Panc1 (cell line): Measurements from ENCODE around the gene HOXD3. TPM values are rescaled to one million over a fixed set of nuclear protein-coding genes. Genes with fewer than 3 reads are reported as not detected.

Source experiments
- ATAC-seq: fragments of 200-7000 bp; cut with Tn5 transposase; 2 replicates; pipeline ENCODE4 v1.9.1; 2020; ENCODE audit warnings: mild to moderate bottlenecking, moderate library complexity
- BruUV-seq: library from RNA; stranded (reverse); fragments of 400-500 nt; replicated peaks from 2 replicates; lab custom pipeline; 2021; lab: Mats Ljungman, UMichigan
- CTCF ChIA-PET: fragments of 300-600 bp; sonication (Branson Sonifier 250); formaldehyde crosslinking; loops from one replicate; lab custom pipeline; 2022; ENCODE audit warnings: antibody characterized with exemption; lab: Charles Lee
- POLR2A ChIA-PET: fragments of 300-600 bp; sonication (Branson Sonifier 250); formaldehyde crosslinking; loops from one replicate; lab custom pipeline; 2022; ENCODE audit warnings: antibody characterized with exemption; lab: Charles Lee
- DNase-seq: peaks from one replicate; pipeline ENCODE4 v3.0.0-alpha.2; 2010; ENCODE audit warnings: low read depth, low spot score
- H3K27ac ChIP-seq: 2 replicates; pipeline ENCODE4 v1.5.1; 2011; ENCODE audit warnings: mild to moderate bottlenecking, low read length, inconsistent platforms
- H3K27me3 ChIP-seq: fragments of 200-500 bp; sonication (Bioruptor generic); 2 replicates; pipeline ENCODE4 v1.6.0; 2014; ENCODE audit warnings: low read length, inconsistent platforms; ENCODE audit not compliant: control insufficient read depth, insufficient read depth
- H3K36me3 ChIP-seq: fragments of 200-500 bp; sonication (Bioruptor generic); 2 replicates; pipeline ENCODE4 v1.5.1; 2014; ENCODE audit warnings: inconsistent platforms, mild to moderate bottlenecking, low read length, moderate library complexity; ENCODE audit not compliant: control insufficient read depth, insufficient read depth
- H3K4me1 ChIP-seq: 2 replicates; pipeline ENCODE4 v1.5.1; 2011; ENCODE audit warnings: inconsistent platforms, mild to moderate bottlenecking, low read length, moderate library complexity; ENCODE audit not compliant: control insufficient read depth, insufficient read depth
- H3K4me3 ChIP-seq, 2 experiments: 2 replicates each; pipeline ENCODE4 v1.5.1; 2011 to 2012; ENCODE audit warnings: low read depth in 2 of 2, low read length in 2 of 2, mild to moderate bottlenecking in 2 of 2, inconsistent platforms in 1 of 2, moderate library complexity in 1 of 2
- H3K9me3 ChIP-seq: fragments of 200-500 bp; sonication (Bioruptor generic); 2 replicates; pipeline ENCODE4 v1.5.1; 2014; ENCODE audit warnings: low read depth, mild to moderate bottlenecking, inconsistent platforms, low read length, moderate library complexity; ENCODE audit not compliant: control insufficient read depth, insufficient read depth
- CTCF ChIP-seq: fragments of 450-650 bp; IDR thresholded peaks from 2 replicates; pipeline ENCODE4 v1.5.1; 2017; ENCODE audit warnings: mild to moderate bottlenecking
- POLR2AphosphoS5 ChIP-seq: IDR thresholded peaks from 2 replicates; pipeline ENCODE4 v1.6.1; 2012; ENCODE audit warnings: mild to moderate bottlenecking, low read depth, low read length, moderate library complexity
- SIN3A ChIP-seq: IDR thresholded peaks from 2 replicates; pipeline ENCODE4 v1.6.1; 2012; ENCODE audit warnings: low read depth, mild to moderate bottlenecking, low read length, moderate library complexity, borderline replicate concordance; ENCODE audit not compliant: insufficient read depth
- TCF7L2 ChIP-seq: IDR thresholded peaks from 2 replicates; pipeline ENCODE4 v1.6.1; 2011; ENCODE audit warnings: mild to moderate bottlenecking, low read depth, low read length, inconsistent platforms
- in situ Hi-C: cut with HindIII; loops from 2 replicates; pipeline ENCODE4 v1.10.0; 2016; ENCODE audit warnings: low sequenced_read_pairs, low pct_unique_long_range_greater_than_20kb
- intact Hi-C: fragments of 100-400 bp; cut with micrococcal nuclease; formaldehyde crosslinking; loops from one replicate; pipeline ENCODE4 v1.10.0; 2022; ENCODE audit not compliant: unreplicated experiment
- total RNA-seq: library from RNA; stranded (reverse); gene quantifications from one replicate; pipeline ENCODE4 v1.2.1, GENCODE V29; 2021; ENCODE audit not compliant: unreplicated experiment
- TF ChIP-seq, protein P1 (sequence below), 2 experiments: IDR thresholded peaks; 2 replicates each; pipeline ENCODE4 v1.6.1; 2011 to 2012; ENCODE audit warnings: low read depth in 2 of 2, control low read depth in 1 of 2, low read length in 1 of 2, mild to moderate bottlenecking in 1 of 2, moderate library complexity in 1 of 2; ENCODE audit not compliant: insufficient read depth in 1 of 2

HOXD3 gene
- total RNA-seq, 1 experiment from 2014 or later, result 1.8 TPM

GRCh38 chr2:176161825-176162626, 4.9 kb downstream of the HOXD3 start:
- H3K27me3 ChIP-seq, result no peaks in the 10 kb centered on the region; the same call in 1 of the 2 replicates
- POLR2A ChIA-PET, result no interaction called here
- DNase-seq (no peak), ATAC-seq (no peak)
- H3K27ac ChIP-seq, result no peak overlapping the region
- H3K4me3 ChIP-seq, result no peak overlapping the region
- no TSS peak for BruUV-seq
- no peaks in the 10 kb centered on the region for H3K36me3 ChIP-seq
- peaks cover 3% of the 10 kb centered on the region; the same call in 1 of the 2 replicates for H3K4me1 ChIP-seq
- H3K9me3 ChIP-seq, result no peaks in the 10 kb centered on the region
- CTCF ChIA-PET, result interaction anchor here (0.6 kb wide), 1 partner anchor 910 kb away, joined by 4 read pairs; no protein-coding TSS in a partner anchor
- in situ Hi-C loops (no loop called here), intact Hi-C loops (no loop called here)
- TF ChIP-seq TCF7L2 (no peak), POLR2AphosphoS5 (no peak)

GRCh38 chr2:176162911-176163671, 6.0 kb downstream of the HOXD3 start:
- ATAC-seq, result no peak
- BruUV-seq, result no TSS peak
- Histone ChIP-seq H3K27ac (no peak overlapping the region), H3K4me3 (no peak overlapping the region), H3K27me3 (no peaks in the 10 kb centered on the region), H3K9me3 (no peaks in the 10 kb centered on the region), H3K36me3 (no peaks in the 10 kb centered on the region), H3K4me1 (peaks cover under 1% of the 10 kb centered on the region; the same call in 1 of the 2 replicates)
- DNase-seq, result no peak
- in situ Hi-C loops, result no loop called here
- ChIA-PET POLR2A (no interaction called here), CTCF (no interaction called here)
- TF ChIP-seq SIN3A, result no peak
- intact Hi-C loops, result no loop called here

- Histone ChIP-seq H3K4me3 (no peak overlapping the region), H3K9me3 (no peaks in the 10 kb centered on the region), H3K27me3 (no peaks in the 10 kb centered on the region), H3K4me1 (no peaks in the 10 kb centered on the region), H3K36me3 (no peaks in the 10 kb centered on the region), H3K27ac (no peak overlapping the region)
- intact Hi-C loops (no loop called here), in situ Hi-C loops (no loop called here)
- CTCF ChIA-PET, result no interaction called here
- no TSS peak for BruUV-seq
- ATAC-seq, result no peak
- TF ChIP-seq CTCF, result no peak
- no peak for TF ChIP-seq POLR2AphosphoS5
- TF ChIP-seq, protein P1, sequence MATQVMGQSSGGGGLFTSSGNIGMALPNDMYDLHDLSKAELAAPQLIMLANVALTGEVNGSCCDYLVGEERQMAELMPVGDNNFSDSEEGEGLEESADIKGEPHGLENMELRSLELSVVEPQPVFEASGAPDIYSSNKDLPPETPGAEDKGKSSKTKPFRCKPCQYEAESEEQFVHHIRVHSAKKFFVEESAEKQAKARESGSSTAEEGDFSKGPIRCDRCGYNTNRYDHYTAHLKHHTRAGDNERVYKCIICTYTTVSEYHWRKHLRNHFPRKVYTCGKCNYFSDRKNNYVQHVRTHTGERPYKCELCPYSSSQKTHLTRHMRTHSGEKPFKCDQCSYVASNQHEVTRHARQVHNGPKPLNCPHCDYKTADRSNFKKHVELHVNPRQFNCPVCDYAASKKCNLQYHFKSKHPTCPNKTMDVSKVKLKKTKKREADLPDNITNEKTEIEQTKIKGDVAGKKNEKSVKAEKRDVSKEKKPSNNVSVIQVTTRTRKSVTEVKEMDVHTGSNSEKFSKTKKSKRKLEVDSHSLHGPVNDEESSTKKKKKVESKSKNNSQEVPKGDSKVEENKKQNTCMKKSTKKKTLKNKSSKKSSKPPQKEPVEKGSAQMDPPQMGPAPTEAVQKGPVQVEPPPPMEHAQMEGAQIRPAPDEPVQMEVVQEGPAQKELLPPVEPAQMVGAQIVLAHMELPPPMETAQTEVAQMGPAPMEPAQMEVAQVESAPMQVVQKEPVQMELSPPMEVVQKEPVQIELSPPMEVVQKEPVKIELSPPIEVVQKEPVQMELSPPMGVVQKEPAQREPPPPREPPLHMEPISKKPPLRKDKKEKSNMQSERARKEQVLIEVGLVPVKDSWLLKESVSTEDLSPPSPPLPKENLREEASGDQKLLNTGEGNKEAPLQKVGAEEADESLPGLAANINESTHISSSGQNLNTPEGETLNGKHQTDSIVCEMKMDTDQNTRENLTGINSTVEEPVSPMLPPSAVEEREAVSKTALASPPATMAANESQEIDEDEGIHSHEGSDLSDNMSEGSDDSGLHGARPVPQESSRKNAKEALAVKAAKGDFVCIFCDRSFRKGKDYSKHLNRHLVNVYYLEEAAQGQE (IDR thresholded peaks at IDR 0.05; ENCODE audit: insufficient read depth in 1 of 2, low read depth in 2 of 2, low read length in 1 of 2), result no peak
- no peak for TF ChIP-seq SIN3A
- no peak for TF ChIP-seq TCF7L2
- DNase-seq, result no peak
- POLR2A ChIA-PET, result no interaction called here
Measured at GRCh38 chr2:176163672-176164056, 6.6 kb downstream of the HOXD3 start.
